SW480 (cell line): ENCODE results near the gene TMEM243.
"Not testable (repeated sequence)": the region's sequence is repeated elsewhere in the genome, so short reads cannot be mapped to it uniquely, and the experiment has no call there.

ENCODE experiments used
- DNase-seq: peaks from one replicate; pipeline ENCODE4 v3.0.0-alpha.2; 2016; ENCODE audit warnings: low spot score

TMEM243 gene

DNA sequence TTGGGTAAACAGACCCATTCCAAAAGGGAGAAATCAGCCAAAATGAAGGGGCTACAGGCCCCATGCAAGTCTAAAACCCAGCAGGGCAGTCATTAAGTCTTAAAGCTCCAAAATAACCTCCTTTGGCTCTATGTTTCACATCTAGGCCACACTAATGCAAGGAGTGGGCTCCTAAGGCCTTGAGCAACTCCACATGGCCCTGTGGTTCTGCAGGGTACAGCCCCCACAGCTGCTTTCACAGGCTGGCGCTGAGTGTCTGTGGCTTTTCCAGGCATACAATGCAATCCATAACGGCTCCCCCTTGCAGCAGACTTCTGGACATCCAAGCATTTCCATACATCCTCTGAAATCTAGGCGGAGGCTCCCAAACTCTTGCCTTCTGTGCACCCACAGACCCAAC is 9.0 kb downstream of the TMEM243 start:
- DNase-seq: no peak

DNA sequence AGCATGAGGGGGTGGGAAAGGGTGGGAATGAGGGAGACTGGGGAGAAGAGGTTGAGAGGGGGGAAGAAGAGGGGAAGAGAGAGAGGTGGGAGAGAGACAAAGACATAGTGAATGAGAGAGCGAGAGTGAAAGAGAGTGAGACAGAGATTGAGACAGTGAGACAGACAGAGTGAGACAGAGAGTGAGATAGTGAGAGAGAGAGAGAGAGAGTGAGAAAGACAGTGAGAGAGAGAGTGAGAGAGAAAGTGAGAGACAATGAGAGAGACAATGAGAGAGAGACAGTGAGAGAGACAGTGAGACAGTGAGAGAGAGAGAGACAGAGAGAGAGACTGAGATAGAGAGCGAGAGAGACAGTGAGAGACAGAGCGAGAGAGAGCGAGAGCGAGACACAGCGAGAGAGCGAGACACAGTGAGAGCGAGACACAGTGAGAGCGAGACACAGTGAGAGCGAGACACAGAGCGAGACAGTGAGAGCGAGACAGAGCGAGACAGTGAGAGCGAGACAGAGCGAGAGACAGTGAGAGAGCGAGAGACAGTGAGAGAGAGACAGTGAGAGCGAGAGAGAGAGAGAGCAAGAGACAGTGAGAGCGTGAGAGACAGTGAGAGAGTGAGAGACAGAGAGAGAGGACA is 10.1 kb downstream of the TMEM243 start:
- DNase-seq: no peak

DNA sequence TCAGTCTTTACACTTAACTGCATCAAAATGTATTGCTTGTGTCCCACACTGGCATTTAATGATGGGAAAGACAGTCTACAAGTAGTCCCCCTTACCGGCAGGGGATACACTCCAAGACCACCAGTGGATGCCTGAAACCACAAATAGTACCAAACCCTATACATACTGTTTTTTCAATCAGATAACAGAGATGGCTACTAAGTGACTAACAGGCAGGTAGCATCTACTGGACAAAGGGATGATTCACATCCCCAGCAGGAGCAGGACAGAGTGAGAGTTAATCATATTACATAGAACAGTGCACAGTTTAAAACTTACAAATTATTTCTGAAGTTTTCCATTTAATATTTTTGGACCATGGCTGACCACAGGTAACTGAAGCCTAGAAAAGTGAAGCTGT is 13.2 kb downstream of the TMEM243 start:
- DNase-seq: no peak

DNA sequence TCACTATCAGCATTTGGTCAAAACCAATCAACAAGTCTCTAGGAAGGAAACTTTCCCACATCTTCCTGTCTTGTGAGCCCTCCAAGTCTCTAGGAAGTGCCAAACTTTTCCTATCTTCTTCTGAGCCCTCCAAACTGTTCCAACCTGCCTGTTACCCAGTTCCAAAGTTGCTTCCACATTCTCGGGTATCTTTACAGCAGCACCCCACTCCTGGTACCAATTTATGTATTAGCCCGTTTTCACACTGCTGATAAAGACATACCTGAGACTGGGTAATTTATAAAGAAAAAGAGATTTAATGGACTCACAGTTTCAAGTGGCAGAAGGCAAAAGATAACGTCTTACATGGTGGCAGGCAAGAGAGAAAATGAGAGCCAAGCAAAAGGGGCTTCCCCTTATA is 13.8 kb downstream of the TMEM243 start:
- not testable (repeated sequence) for DNase-seq

DNA sequence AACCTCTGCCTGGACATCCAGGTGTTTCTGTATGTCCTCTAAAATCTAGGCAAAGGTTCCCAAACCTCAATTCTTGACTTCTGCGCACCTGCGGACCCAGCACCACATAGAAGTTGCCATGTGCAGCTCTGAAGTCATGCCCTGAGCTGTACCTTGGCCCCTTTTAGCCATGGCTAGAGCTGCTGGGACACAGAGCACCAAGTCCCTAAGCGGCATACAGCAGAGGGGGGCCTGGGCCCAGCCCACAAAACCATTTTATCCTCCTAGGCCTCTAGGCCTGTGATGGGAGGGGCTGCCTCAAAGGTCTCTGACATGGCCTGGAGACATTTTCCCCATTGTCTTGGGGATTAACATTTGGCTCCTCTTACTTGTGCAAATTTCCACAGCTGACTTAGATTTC is 14.6 kb downstream of the TMEM243 start:
- no peak for DNase-seq

DNA sequence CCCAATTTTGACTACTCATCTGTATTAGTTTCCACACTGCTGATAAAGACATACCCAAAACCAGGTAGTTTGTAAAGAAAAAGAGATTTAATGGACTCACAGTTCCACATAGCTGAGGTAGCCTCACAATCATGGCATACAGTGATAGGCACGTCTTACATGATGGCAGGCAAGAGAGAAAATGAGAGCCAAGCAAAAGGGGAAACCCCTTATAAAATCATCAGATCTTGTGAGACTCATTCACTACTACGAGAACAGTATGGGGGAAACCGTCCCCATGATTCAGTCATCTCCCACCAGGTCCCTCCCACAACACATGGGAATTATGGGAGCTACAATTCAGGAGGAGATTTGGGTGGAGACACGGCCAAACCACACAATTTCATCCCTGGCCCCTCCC is 15.6 kb downstream of the TMEM243 start:
- DNase-seq: not testable (repeated sequence)

DNA sequence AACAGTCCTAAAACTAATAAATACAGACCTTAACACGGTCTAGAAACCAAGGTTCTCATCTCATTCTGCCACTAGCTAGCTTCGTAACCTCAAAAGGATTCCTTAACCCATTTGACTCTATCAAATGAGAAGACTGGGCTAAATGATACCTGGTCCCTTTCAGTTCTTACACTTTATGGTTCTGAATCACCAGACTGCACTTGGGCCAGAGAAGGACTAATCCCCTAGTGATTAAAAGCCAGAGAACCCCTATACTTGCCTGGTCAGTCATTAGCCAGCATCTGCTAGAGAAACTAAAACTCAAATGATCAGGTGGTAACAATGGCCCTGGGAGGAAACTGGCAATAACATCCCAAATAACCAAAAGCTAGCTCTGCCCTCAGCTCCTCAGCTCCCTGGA is 16.8 kb downstream of the TMEM243 start:
- no peak for DNase-seq

DNA sequence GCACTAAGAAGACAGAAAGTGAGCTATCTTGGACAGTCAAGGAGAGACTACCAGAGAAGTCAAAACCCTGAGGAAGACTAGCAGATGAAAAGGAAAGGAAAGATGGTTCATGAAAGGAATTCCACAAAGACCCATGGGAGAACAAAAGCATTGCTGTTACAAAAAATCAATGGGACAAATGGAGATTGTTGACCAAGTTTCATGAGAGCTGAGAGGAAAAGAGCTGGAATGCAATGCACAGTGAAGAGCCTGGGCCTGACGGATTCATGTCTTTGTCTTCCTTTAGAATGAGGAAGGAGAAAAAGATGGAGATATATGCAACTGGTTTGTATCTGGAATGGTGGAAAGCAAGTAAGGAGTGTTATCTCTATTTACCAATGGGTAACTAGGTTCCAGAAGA is 17.3 kb downstream of the TMEM243 start:
- DNase-seq: no peak

DNA sequence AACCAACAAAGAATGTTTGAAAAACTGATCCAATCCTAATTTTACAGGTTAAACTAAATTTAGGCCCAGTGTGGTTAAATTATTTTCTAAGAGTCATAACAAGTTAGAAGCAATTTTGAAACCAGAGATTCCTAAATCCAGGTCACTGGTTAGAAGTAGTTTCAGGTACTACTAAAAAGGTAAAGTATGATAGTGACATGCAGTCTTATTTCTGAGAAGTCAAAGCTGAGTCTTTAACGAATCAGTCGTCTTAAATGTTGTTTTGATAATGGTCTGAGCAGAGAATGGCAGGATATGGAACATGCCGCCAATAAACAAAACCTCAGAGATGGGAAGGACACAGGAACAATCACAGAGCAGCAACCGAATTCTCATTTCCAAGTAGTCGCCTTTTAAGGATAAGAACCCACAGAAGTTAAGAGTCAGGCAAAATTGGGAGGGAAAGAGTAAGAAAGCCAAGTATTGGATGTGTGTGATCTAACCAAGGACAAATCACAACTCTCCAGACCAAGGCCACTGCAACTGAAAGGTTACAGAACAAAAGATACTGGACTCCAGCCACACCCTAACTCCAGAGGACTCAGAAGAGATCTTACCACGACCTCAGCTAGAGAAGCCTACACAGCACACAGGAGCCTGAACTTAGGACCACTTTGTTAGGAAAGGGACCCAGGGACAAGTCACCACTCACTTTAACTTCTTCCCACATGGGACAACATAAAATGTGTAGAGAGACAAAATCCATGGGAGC is 19.7 kb downstream of the TMEM243 start:
- DNase-seq: no peak

DNA sequence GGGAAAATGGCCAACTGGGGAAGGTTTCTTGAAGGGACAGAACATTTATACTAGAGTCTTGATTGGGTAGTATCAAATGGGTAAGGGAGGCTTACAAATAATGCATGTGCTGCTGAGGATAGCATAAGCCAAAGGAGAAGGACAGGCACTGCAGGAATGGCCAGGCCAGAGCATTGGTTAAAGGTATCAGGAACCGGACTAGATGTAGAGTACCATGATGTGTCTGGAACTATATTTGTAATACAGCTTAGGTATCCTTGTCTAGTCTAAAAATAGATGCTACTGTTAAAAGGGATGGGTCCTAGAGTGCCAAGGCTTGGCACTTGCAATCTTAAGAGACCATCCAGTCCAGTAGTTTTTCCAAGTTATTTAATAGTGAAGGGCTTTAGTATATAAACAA is 20.3 kb downstream of the TMEM243 start:
- DNase-seq: no peak

DNA sequence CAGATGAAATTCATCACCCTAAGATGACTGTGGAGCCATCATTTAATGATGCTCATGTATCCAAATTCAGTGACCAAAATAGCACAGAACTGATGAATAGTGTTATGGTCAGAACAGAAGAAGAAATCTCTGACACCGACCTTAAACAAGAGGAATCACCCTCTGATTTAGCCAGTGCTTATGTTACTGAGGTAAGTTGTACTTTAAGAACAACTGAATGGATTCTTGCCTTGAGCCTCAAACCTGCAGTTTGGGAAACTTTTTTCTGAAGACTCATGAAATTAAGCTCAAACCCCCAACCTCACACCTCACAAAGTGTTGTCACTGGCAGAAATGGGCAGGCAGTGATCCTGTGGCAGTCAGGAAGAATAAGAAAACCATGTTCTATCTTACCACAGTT is 25.6 kb downstream of the TMEM243 start:
- no peak for DNase-seq

DNA sequence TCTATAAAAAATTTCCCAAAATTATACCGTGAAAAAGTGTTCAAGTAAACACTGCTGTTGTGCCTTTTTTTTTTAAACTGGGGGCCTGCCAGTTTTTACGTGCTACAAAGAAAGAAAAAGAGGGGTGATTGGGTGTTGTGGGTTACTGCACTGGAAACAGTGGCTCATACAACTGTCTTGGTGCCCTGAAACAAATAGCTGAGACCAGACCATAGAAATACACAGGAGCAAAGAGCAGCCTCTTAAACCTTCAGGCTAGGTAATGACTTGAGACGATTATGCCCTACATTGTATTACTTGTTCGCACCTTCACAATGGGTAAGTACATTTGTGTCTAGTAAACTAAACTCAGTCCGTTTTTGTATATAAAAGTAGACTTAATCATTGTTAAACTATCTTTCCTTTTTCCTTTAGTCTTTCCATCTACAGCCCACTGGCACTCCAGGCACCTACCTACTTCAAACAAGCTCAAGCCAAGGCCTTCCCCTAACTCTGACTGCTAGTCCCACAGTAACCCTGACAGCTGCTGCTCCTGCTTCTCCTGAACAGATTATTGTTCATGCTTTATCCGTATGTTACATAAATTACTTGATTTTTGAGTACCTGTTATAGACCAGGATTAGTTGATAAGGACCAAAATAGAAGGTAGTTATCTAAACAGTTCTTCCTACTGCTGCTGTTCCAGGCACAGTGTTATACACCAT is 26.6 kb downstream of the TMEM243 start:
- no peak for DNase-seq

DNA sequence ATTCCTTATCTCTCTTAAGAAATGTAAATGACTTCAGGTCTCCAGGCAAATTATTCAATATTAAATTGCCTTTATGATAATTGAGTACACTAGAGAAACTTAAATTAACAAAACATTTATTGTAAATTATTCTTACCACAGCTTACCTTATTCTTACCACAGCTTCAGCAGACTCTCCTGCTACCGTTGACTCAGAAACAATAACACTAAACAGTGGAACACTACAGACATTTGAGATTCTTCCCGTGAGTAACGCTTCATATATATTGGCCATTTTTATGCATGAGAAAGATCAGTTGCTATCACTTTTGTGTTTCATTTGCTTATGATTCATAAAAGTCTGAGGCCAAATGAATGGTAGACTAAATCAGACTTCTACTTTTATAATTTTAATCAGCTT is 28.7 kb downstream of the TMEM243 start:
- DNase-seq: no peak

DNA sequence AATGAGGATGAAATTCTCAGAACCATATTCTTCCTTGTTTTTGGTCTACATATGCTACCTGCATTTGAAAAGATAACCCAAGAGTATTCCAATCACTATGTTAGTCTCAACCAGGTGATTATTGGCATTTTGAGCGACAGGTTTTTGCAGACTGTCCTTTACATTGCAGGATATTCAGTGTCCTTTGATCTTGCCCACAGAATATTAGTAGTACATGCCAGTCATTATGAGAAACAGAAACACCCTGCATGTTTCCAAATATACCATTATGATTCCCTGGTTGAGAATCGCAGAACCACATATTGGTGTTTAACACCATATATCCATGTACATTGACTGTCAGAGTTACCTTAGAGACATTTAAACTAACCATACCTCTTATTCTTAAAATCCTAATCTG is 30.6 kb downstream of the TMEM243 start:
- DNase-seq: no peak

DNA sequence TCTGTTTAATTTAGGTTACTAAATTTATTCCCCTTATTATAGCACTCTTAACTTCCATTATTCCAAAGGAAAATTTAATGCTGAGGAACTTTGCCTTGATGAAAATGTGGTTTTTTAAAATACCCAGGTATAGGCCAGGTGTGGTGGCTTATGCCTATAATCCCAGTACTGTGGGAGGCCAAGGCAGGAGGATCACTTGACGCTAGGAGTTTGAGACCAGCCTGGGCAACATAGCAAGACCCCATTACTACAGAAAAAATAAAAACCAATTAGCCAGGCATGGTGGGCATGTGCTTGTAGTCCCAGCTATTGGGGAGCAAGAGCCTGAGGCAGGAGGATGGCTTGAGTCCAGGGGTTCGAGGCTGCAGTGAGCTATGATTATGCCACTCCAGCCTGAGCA is 32.4 kb downstream of the TMEM243 start:
- no peak for DNase-seq

DNA sequence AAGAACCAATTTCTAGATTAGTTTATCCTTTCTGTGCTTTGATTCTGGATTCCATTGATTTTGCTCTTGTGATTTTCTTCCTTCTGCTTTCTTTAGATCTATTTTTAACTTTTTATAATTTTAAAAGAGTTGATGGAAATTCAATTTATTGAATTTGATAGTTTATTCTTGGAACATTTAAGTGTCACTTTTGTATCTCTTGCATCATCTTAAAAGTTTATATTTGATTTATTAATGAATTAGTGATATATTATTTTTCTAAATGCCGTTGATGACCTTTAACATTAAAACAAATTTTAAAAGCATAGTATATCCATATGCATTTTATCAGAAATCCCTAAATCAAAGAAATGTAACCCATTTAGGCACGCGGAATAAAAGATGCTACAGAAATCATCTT is 40.4 kb downstream of the TMEM243 start:
- DNase-seq: no peak

DNA sequence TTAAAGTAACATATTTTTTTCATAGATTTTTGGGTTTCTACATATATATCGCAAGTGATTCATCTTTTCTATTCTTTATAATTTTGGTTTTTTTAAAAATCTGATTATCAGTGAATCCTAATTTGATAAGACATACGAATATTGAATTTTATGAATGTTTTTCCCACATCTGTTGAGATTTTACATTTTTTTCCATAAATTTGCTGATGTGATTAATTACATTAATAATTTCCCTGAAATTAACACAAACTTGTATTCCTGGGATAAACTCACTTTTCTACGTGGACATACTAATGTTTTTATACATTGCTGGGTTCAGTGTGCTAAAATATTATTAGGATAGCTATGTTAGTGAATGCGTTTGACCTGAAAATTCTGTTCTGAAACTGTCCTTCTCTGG is 41.2 kb downstream of the TMEM243 start:
- no peak for DNase-seq

DNA sequence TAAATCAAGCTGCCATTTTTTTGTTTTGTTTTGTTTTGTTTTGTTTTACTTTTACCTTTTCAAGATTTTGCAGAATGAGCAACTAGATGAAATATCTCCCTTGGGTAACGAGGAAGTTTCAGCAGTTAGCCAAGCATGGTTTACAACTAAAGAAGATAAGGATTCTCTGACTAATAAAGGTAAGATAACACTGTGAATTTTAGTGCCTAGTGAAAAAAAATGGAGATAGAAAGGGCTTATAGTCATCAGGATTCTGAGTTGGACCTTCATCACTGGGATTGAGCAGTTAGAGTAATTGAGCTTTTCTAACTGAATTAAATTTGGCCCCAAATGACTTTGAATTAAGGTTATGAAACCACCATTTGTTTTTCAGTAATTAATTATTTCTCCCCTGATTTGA is 46.1 kb downstream of the TMEM243 start:
- no peak for DNase-seq

DNA sequence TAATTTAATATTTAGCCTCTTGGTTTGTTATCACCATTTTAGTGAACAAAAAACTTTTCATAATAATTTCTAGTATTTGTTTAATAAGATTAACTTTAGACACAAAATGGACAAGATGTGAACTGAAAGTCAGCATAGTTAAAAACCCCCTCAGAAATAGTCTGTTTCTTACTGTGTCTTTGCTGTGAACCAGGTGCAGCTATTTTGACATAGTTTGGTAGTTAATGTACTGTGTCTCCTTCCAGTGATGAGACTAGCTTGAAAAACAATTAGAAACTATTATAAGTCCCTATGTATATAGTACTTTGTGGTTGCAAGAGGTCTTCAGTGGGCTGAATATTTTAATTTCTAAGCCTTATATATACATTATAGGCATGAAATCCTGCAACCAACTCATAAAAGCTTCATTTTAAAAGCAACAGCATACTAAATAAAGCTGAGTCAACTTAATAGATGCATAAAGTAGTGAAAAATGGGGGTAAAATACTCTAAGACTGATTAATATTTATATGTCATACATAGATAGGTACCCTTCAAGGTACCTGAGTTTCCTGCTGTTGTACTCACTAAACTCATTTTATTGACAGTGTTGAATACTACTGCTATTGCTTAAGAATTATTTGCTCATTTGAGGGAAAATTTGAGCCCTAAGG is 48.1 kb downstream of the TMEM243 start:
- DNase-seq: no peak

DNA sequence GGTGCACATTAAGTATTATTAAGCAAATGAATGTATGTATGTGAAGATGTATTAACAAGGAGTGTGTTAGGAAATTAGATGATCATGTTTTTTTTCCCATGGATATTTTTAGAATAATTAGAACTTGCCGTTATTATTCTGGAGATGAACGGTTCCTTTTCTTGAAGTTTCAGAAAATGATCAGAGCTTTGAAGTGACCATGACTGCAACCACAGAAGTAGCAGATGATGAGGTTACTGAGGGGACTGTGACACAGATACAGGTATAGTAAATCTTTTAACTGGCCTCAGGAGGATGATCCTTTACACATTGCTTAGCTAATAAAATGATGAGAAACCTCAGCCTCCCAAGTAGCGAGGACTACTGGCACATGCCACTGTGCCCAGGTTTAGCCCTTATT is 48.7 kb downstream of the TMEM243 start:
- no peak for DNase-seq

DNA sequence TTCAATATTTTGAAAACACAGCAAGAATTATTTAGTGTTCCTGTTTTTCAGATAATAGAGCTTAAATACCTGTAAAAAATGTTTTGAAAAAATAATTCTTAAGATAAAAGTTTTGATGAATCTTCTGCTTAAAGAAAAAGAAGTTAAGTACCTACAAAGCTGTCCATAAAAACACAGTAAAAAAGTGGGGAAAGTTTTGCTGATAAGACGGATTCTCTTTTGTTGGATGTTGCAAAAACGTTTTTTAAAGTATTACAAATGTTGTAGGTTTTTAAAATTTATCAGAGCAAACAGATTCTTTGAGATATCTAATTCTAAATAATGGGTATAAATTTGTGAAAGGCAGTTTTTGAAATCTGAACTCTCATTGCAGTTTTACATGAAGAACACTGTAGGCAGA is 55.1 kb downstream of the TMEM243 start:
- no peak for DNase-seq

DNA sequence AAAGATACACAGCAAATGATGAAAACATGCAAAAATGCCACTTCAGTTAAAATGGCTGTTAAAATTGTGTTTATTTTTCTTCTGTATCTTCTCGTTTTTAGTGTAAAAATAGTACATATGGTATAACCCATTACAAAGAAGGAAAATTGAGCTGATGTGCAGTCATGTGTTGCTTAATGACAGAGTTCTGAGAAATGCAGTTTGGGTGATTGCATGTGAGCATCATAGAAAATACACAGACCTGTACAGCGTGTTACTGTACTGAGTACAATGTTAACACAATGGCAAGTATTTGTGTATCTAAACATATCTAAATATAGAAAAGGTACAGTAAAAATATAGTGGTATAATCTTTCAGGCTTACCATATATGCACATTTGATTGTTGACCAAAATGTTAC is 60.0 kb downstream of the TMEM243 start:
- no peak for DNase-seq

DNA sequence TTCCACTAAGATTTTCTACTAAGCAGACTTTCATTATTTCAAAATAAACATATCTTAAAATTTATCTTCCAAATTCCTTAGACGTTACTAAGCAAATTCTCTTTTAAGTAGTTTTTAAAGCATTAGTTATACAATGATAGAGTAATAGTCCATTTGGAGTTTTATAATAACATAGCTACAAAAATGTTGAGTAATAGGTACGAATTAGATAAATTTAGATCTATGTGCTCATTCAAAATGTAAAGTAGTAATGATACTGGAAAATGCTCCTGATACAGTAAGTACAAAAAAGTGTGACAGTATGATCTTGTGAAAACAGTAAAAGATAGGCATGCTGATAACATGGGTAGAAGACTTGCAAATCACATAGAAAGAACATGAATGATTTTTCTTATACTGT is 62.8 kb downstream of the TMEM243 start:
- no peak for DNase-seq
